ENCODE data around the gene TDO2. TPM values are rescaled to one million over a fixed set of nuclear protein-coding genes. Genes with fewer than 3 reads are reported as not detected.

TDO2 gene
- total and polyA plus RNA-seq, 12 donors = 0.03 to 0.14 TPM; not detected in 10

GRCh38 chr4:155953151-155954117 lies 49.9 kb downstream of the TDO2 start, which contains the start of gene CTSO:
CTSO (minus strand) TSS chr4:155953866; CDS start chr4:155953847, 19 bp downstream.
- H3K27ac ChIP-seq = peak within 1 kb of the TSS; percentile 83 to 100 (median 99)
- peak; percentile 33 to 74 (median 62) for TF ChIP-seq CTCF (IDR thresholded peaks at IDR 0.05)
- no peaks in the 10 kb centered on the region for H3K36me3 ChIP-seq
- H3K27me3 ChIP-seq = no peaks in the 10 kb centered on the region
- ATAC-seq (peak; percentile 95 to 99 (median 96)), DNase-seq (peak; percentile 75 to 79)
- no peaks in the 10 kb centered on the region for H3K9me3 ChIP-seq
- intact Hi-C loops (cut with DNase I) = loop anchor here (1.0 to 10.0 kb wide), 9 partner anchors 143 to 551 kb away; no protein-coding TSS in a partner anchor
- H3K4me1 ChIP-seq = peaks cover 0 to 21% (median 8%) of the 10 kb centered on the region in 9 donors
- WGBS, 2 donors = 1% methylated on average over 56 to 58 of the region's 58 CpGs
- H3K4me3 ChIP-seq = peak within 1 kb of the TSS; percentile 65 to 91 (median 88)

- Histone ChIP-seq H3K4me3 (peak overlapping the region; percentile 65 to 91 (median 88)), H3K27ac (peak overlapping the region; percentile 83 to 100 (median 99)), H3K36me3 (no peaks in the 10 kb centered on the region), H3K4me1 (peaks cover 0 to 21% (median 8%) of the 10 kb centered on the region in 9 donors), H3K27me3 (no peaks in the 10 kb centered on the region), H3K9me3 (no peaks in the 10 kb centered on the region)
- DNase-seq (no peak), ATAC-seq (peak in 1 of 8 donors; percentile 4)
- TF ChIP-seq CTCF (IDR thresholded peaks at IDR 0.05) = no peak
- WGBS, 2 donors = 71 to 77% methylated on average over 11 of the region's 11 CpGs
- intact Hi-C loops (cut with DNase I) = loop anchor here in 7 of 10 donors (5.0 to 10.0 kb wide), 4 partner anchors 147 to 552 kb away; no protein-coding TSS in a partner anchor
Observed at GRCh38 chr4:155954118-155954685, 50.7 kb downstream of the TDO2 start.

GRCh38 chr4:155954939-155955338 lies 51.4 kb downstream of the TDO2 start:
- Histone ChIP-seq H3K27me3 (no peaks in the 10 kb centered on the region), H3K4me3 (no peak overlapping the region), H3K36me3 (no peaks in the 10 kb centered on the region), H3K4me1 (peaks cover 0 to 21% (median 8%) of the 10 kb centered on the region in 9 donors), H3K27ac (no peak overlapping the region), H3K9me3 (no peaks in the 10 kb centered on the region)
- ATAC-seq (no peak), DNase-seq (no peak)
- intact Hi-C loops (cut with DNase I) = loop anchor here in 7 of 10 donors (5.0 to 10.0 kb wide), 4 partner anchors 148 to 553 kb away; no protein-coding TSS in a partner anchor
- WGBS, 2 donors = 66 to 68% methylated on average over 4 of the region's 4 CpGs
- TF ChIP-seq CTCF (IDR thresholded peaks at IDR 0.05) = no peak

- Histone ChIP-seq H3K4me1 (peaks cover 0 to 20% (median 8%) of the 10 kb centered on the region in 9 donors), H3K27ac (no peak overlapping the region), H3K36me3 (no peaks in the 10 kb centered on the region), H3K27me3 (no peaks in the 10 kb centered on the region), H3K9me3 (no peaks in the 10 kb centered on the region), H3K4me3 (no peak overlapping the region)
- intact Hi-C loops (cut with DNase I) = loop anchor here in 4 of 10 donors (10.0 kb wide), 1 partner anchor 552 kb away; no protein-coding TSS in a partner anchor
- DNase-seq (no peak), ATAC-seq (no peak)
- TF ChIP-seq CTCF (IDR thresholded peaks at IDR 0.05) = no peak
- WGBS, 2 donors = 54 to 62% methylated on average over 2 of the region's 2 CpGs
Observed at GRCh38 chr4:155956461-155956860, 53.0 kb downstream of the TDO2 start.
